HepG2 (cell line): ENCODE data around the gene STYK1. TPM values are rescaled to one million over a fixed set of nuclear protein-coding genes. Genes with fewer than 3 reads are reported as not detected.

Source experiments
- ATAC-seq: fragments of 200-7000 bp; cut with Tn5 transposase; 3 replicates; pipeline ENCODE4 v1.9.1; 2020; ENCODE audit warnings: mild to moderate bottlenecking, moderate library complexity
- BruUV-seq: library from RNA; stranded (reverse); fragments of 400-500 nt; replicated peaks from 2 replicates; lab custom pipeline; 2021; lab: Mats Ljungman, UMichigan
- CTCF ChIA-PET: fragments of 300-600 bp; formaldehyde crosslinking; extraction: SDS; loops from one replicate; lab custom pipeline; 2021; ENCODE audit warnings: low total read pairs, inconsistent platforms, low intra/inter-chr PET ratio; lab: Yijun Ruan, JAX
- POLR2A ChIA-PET: fragments of 350-600 bp; sonication (Branson Sonifier 250); formaldehyde crosslinking; loops from one replicate; lab custom pipeline; 2020; ENCODE audit warnings: antibody characterized with exemption, inconsistent platforms; lab: Yijun Ruan, JAX
- DNase-seq: peaks from one replicate; pipeline ENCODE4 v3.0.0-alpha.2; 2015; ENCODE audit warnings: low spot score
- FAIRE-seq: peaks from 3 replicates; lab custom pipeline; 2011; peaks lifted over from hg19 to GRCh38; lab: Jason Lieb, UNC
- H2AFZ ChIP-seq: one replicate; pipeline ENCODE4 v1.6.1; 2011; ENCODE audit warnings: low read length, inconsistent platforms
- H3K27ac ChIP-seq: fragments of 300-600 bp; 3 replicates; pipeline ENCODE4 v1.8.0; 2011; ENCODE audit warnings: mixed run types, mild to moderate bottlenecking, mixed read lengths, low read length, inconsistent platforms; ENCODE audit not compliant: insufficient read depth; ENCODE audit errors: extremely low read length
- H3K27me3 ChIP-seq, 2 experiments: fragments of 200-600 bp in 1 of 2; 2 replicates in 1 of 2; 3 replicates in 1 of 2; pipeline versions ENCODE4 v1.6.0 to v1.8.0; 2011; ENCODE audit warnings: low read length in 2 of 2, mild to moderate bottlenecking in 2 of 2, moderate library complexity in 2 of 2, inconsistent platforms in 1 of 2; ENCODE audit not compliant: insufficient read depth in 2 of 2, control insufficient read depth in 1 of 2
- H3K36me3 ChIP-seq, 2 experiments: fragments of 200-600 bp in 1 of 2; replicated peaks in 1 of 2; 2 replicates in 1 of 2; 3 replicates in 1 of 2; pipeline versions ENCODE4 v1.5.1 to v1.8.0; 2011; ENCODE audit warnings: low read length in 2 of 2, inconsistent platforms in 1 of 2; ENCODE audit not compliant: insufficient read depth in 2 of 2, control insufficient read depth in 1 of 2
- H3K4me1 ChIP-seq: 2 replicates; pipeline ENCODE4 v1.5.1; 2012; ENCODE audit warnings: low read length, inconsistent platforms; ENCODE audit not compliant: insufficient read depth
- H3K4me2 ChIP-seq: 2 replicates; pipeline ENCODE4 v1.6.0; 2011; ENCODE audit warnings: low read depth, low read length, inconsistent platforms
- H3K4me3 ChIP-seq, 3 experiments: fragments of 200-600 bp in 1 of 3; sonication (generic), shearing (Covaris generic) in 1 of 3; replicated peaks in 1 of 3; 2 replicates each; pipeline ENCODE4 v1.5.1; 2011 to 2016; ENCODE audit warnings: low read length in 3 of 3, inconsistent platforms in 2 of 3, low read depth in 2 of 3, mild to moderate bottlenecking in 2 of 3, control low read depth in 1 of 3, mixed read lengths in 1 of 3; ENCODE audit not compliant: insufficient read depth in 1 of 3
- H3K79me2 ChIP-seq: one replicate; pipeline ENCODE4 v1.6.1; 2011; ENCODE audit warnings: low read length, inconsistent platforms; ENCODE audit not compliant: insufficient read depth
- H3K9ac ChIP-seq: 2 replicates; pipeline ENCODE4 v1.6.0; 2011; ENCODE audit warnings: mild to moderate bottlenecking, low read depth, low read length, inconsistent platforms; ENCODE audit not compliant: insufficient read depth
- H3K9me3 ChIP-seq: 2 replicates; pipeline ENCODE4 v1.5.1; 2012; ENCODE audit warnings: mild to moderate bottlenecking, low read length
- H4K20me1 ChIP-seq: 2 replicates; pipeline ENCODE4 v1.6.0; 2011; ENCODE audit warnings: inconsistent platforms, mild to moderate bottlenecking, low read length, moderate library complexity; ENCODE audit not compliant: insufficient read depth
- ARNT ChIP-seq: fragments of 450-650 bp; IDR thresholded peaks from 2 replicates; pipeline ENCODE4 v1.6.1; 2017
- GZF1 ChIP-seq: sonication (generic); formaldehyde crosslinking; IDR thresholded peaks from 2 replicates; pipeline ENCODE4 v1.5.1; 2020; ENCODE audit warnings: mild to moderate bottlenecking, missing genetic modification reagents
- IKZF4 ChIP-seq: sonication (generic); formaldehyde crosslinking; IDR thresholded peaks from 2 replicates; pipeline ENCODE4 v1.5.1; 2020; ENCODE audit warnings: borderline replicate concordance, mild to moderate bottlenecking, low read depth, missing genetic modification reagents; ENCODE audit errors: not compliant biosample characterization
- MAX ChIP-seq: IDR thresholded peaks from 2 replicates; pipeline ENCODE4 v1.6.1; 2012; ENCODE audit warnings: inconsistent platforms
- PITX1 ChIP-seq: sonication (generic); formaldehyde crosslinking; IDR thresholded peaks from 2 replicates; pipeline ENCODE4 v1.5.1; 2020; ENCODE audit warnings: mild to moderate bottlenecking, missing genetic modification reagents
- RFX1 ChIP-seq: fragments of 450-650 bp; IDR thresholded peaks from 2 replicates; pipeline ENCODE4 v1.6.1; 2017
- RXRB ChIP-seq: IDR thresholded peaks from 2 replicates; pipeline ENCODE4 v1.6.1; 2016; ENCODE audit warnings: borderline replicate concordance, missing genetic modification reagents, missing compliant biosample characterization
- SP5 ChIP-seq: IDR thresholded peaks from 2 replicates; pipeline ENCODE4 v1.6.1; 2016; ENCODE audit warnings: low read depth, borderline replicate concordance
- ZFP1 ChIP-seq: IDR thresholded peaks from 2 replicates; pipeline ENCODE4 v1.6.1; 2016
- ZMAT3 ChIP-seq: sonication (generic); formaldehyde crosslinking; conservative IDR thresholded peaks from 2 replicates; pipeline ENCODE4 v1.7.0; 2021; ENCODE audit warnings: missing genetic modification reagents
- ZNF639 ChIP-seq: conservative IDR thresholded peaks from 2 replicates; pipeline ENCODE4 v1.6.1; 2018; ENCODE audit warnings: missing genetic modification reagents
- WGBS: methylation state at CpG from one replicate; pipeline ENCODE4 v1.1.6; 2017; ENCODE audit warnings: low lambda C conversion rate; 5-methylcytosine and 5-hydroxymethylcytosine counted together
- in situ Hi-C: cut with HindIII; loops from 2 replicates; pipeline ENCODE4 v1.10.0; 2017; ENCODE audit warnings: low pct_unique_long_range_greater_than_20kb; ENCODE audit not compliant: extremely low pct_ligation_motif_present
- intact Hi-C: fragments of 100-400 bp; cut with micrococcal nuclease; formaldehyde crosslinking; loops from one replicate; pipeline ENCODE4 v1.10.0; 2022; ENCODE audit not compliant: unreplicated experiment
- polyA plus RNA-seq, 8 experiments: library from polyadenylated mRNA; depleted of rRNA in 3 of 8; stranded (reverse) in 7 of 8; unstranded in 1 of 8; fragments of >200 nt; fragmentation: Illumina TruSeq in 4 of 8; extraction: Trizol in 4 of 8; gene quantifications; 2 replicates each; pipeline versions ENCODE4 v1.2.1 to v1.2.3, GENCODE V29; 2011 to 2016; ENCODE audit warnings: low read depth in 4 of 8, missing spikeins in 1 of 8, mixed read lengths in 1 of 8; ENCODE audit not compliant: insufficient read depth in 1 of 8
- total RNA-seq, 5 experiments: library from RNA; depleted of rRNA; stranded (reverse); fragments of >200 nt; fragmentation: Illumina TruSeq; extraction: Trizol; gene quantifications; 2 replicates each; pipeline ENCODE4 v1.2.3, GENCODE V29; 2016; ENCODE audit warnings: low read depth in 1 of 5
- TF ChIP-seq, protein P1 (sequence below): sonication (generic); formaldehyde crosslinking; IDR thresholded peaks from 2 replicates; pipeline ENCODE4 v1.4.0; 2020; ENCODE audit warnings: missing genetic modification reagents, mild to moderate bottlenecking, borderline replicate concordance
- TF ChIP-seq, protein P2 (sequence below): sonication (generic); formaldehyde crosslinking; conservative IDR thresholded peaks from 2 replicates; pipeline ENCODE4 v1.8.1; 2023; ENCODE audit warnings: missing genetic modification reagents
- TF ChIP-seq, protein P3 (sequence below): sonication (generic); formaldehyde crosslinking; IDR thresholded peaks from 2 replicates; pipeline ENCODE4 v1.5.0; 2020; ENCODE audit warnings: missing genetic modification reagents

The STYK1 gene
- total and polyA plus RNA-seq, 2 of the 13 experiments (the other 11 are each of a cell fraction or from before 2014, with no cell fraction given), result not detected

- DNase-seq, result no peak
- H3K9ac ChIP-seq, result no peak overlapping the region
- no peak for ATAC-seq
- in situ Hi-C loops (no loop called here), intact Hi-C loops (no loop called here)
- H3K27me3 ChIP-seq, result peaks cover 0 to 12% of the 10 kb centered on the region in 2 experiments; a peak in 2 of 5 replicates
- H3K36me3 ChIP-seq, result no peaks in the 10 kb centered on the region
- POLR2A ChIA-PET, result no interaction called here
- no peak overlapping the region for H2AFZ ChIP-seq
- no peaks in the 10 kb centered on the region for H4K20me1 ChIP-seq
- H3K4me1 ChIP-seq, result no peaks in the 10 kb centered on the region
- no peak overlapping the region for H3K4me2 ChIP-seq
- no TSS peak for BruUV-seq
- no peak overlapping the region for H3K4me3 ChIP-seq
- no peak overlapping the region for H3K27ac ChIP-seq
- H3K79me2 ChIP-seq, result no peaks in the 10 kb centered on the region
- CTCF ChIA-PET, result no interaction called here
- H3K9me3 ChIP-seq, result no peaks in the 10 kb centered on the region
- FAIRE-seq, result no peak
- 0% methylated on average over 3 of the region's 3 CpGs for WGBS
- TF ChIP-seq RFX1 (no peak), MAX (no peak), SP5 (CRISPR knock-in tag) (no peak), ARNT (no peak), IKZF4 (CRISPR knock-in tag) (no peak), PITX1 (no peak), RXRB (CRISPR knock-in tag) (no peak), ZFP1 (no peak), ZNF639 (CRISPR knock-in tag) (no peak), GZF1 (CRISPR knock-in tag) (no peak), ZMAT3 (no peak)
- TF ChIP-seq, protein P1, sequence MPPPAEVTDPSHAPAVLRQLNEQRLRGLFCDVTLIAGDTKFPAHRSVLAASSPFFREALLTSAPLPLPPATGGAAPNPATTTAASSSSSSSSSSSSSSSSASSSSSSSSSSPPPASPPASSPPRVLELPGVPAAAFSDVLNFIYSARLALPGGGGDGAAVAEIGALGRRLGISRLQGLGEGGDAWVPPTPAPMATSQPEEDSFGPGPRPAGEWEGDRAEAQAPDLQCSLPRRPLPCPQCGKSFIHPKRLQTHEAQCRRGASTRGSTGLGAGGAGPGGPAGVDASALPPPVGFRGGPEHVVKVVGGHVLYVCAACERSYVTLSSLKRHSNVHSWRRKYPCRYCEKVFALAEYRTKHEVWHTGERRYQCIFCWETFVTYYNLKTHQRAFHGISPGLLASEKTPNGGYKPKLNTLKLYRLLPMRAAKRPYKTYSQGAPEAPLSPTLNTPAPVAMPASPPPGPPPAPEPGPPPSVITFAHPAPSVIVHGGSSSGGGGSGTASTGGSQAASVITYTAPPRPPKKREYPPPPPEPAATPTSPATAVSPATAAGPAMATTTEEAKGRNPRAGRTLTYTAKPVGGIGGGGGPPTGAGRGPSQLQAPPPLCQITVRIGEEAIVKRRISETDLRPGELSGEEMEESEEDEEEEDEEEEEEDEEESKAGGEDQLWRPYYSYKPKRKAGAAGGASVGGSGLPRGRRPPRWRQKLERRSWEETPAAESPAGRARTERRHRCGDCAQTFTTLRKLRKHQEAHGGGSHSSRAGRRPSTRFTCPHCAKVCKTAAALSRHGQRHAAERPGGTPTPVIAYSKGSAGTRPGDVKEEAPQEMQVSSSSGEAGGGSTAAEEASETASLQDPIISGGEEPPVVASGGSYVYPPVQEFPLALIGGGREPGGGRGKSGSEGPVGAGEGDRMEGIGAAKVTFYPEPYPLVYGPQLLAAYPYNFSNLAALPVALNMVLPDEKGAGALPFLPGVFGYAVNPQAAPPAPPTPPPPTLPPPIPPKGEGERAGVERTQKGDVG, result no peak
- TF ChIP-seq, protein P2, sequence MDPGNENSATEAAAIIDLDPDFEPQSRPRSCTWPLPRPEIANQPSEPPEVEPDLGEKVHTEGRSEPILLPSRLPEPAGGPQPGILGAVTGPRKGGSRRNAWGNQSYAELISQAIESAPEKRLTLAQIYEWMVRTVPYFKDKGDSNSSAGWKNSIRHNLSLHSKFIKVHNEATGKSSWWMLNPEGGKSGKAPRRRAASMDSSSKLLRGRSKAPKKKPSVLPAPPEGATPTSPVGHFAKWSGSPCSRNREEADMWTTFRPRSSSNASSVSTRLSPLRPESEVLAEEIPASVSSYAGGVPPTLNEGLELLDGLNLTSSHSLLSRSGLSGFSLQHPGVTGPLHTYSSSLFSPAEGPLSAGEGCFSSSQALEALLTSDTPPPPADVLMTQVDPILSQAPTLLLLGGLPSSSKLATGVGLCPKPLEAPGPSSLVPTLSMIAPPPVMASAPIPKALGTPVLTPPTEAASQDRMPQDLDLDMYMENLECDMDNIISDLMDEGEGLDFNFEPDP (CRISPR knock-in tag), result no peak
- TF ChIP-seq, protein P3, sequence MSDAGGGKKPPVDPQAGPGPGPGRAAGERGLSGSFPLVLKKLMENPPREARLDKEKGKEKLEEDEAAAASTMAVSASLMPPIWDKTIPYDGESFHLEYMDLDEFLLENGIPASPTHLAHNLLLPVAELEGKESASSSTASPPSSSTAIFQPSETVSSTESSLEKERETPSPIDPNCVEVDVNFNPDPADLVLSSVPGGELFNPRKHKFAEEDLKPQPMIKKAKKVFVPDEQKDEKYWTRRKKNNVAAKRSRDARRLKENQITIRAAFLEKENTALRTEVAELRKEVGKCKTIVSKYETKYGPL, result no peak
These were observed 40.3 kb downstream of the STYK1 start for GRCh38 chr12:10633541-10633940.
